MCF 10A (cell line): ENCODE results near the gene ASZ1. TPM values are rescaled to one million over a fixed set of nuclear protein-coding genes. Genes with fewer than 3 reads are reported as not detected.

Source experiments
- BruUV-seq: library from RNA; stranded (reverse); fragments of 400-500 nt; replicated peaks from 2 replicates; lab custom pipeline; 2021; lab: Mats Ljungman, UMichigan
- CTCF ChIA-PET: fragments of 300-600 bp; sonication (Branson Sonifier 250); formaldehyde crosslinking; extraction: SDS; loops from one replicate; lab custom pipeline; 2021; ENCODE audit warnings: antibody characterized with exemption, inconsistent platforms; lab: Yijun Ruan, JAX
- POLR2A ChIA-PET: fragments of 300-600, 350-650 bp; sonication (Branson Sonifier 250); formaldehyde crosslinking; extraction: SDS; loops from one replicate; lab custom pipeline; 2020; ENCODE audit warnings: antibody characterized with exemption, inconsistent platforms; lab: Yijun Ruan, JAX
- DNase-seq: peaks from one replicate; pipeline ENCODE4 v3.0.0-alpha.2; 2018; ENCODE audit not compliant: unreplicated experiment
- H3K27ac Mint-ChIP-seq: one replicate; pipeline ENCODE4 v1.8.0; 2022; ENCODE audit warnings: mild to moderate bottlenecking, low read depth, mixed read lengths; ENCODE audit not compliant: unreplicated experiment
- H3K27me3 Mint-ChIP-seq: one replicate; pipeline ENCODE4 v1.8.0; 2022; ENCODE audit warnings: mixed read lengths; ENCODE audit not compliant: insufficient read depth, unreplicated experiment
- H3K36me3 Mint-ChIP-seq: one replicate; pipeline ENCODE4 v1.8.0; 2022; ENCODE audit warnings: mild to moderate bottlenecking, moderate library complexity, mixed read lengths; ENCODE audit not compliant: insufficient read depth, unreplicated experiment
- H3K4me1 Mint-ChIP-seq: one replicate; pipeline ENCODE4 v1.8.0; 2022; ENCODE audit warnings: mixed read lengths; ENCODE audit not compliant: insufficient read depth, unreplicated experiment
- H3K4me3 Mint-ChIP-seq: one replicate; pipeline ENCODE4 v1.8.0; 2022; ENCODE audit warnings: mild to moderate bottlenecking, moderate library complexity, mixed read lengths; ENCODE audit not compliant: unreplicated experiment
- H3K9me3 Mint-ChIP-seq: one replicate; pipeline ENCODE4 v1.8.0; 2022; ENCODE audit warnings: mixed read lengths; ENCODE audit not compliant: unreplicated experiment
- intact Hi-C: fragments of 100-400 bp; cut with micrococcal nuclease; formaldehyde crosslinking; loops from 2 replicates; pipeline ENCODE4 v1.14.1; 2022
- total RNA-seq: library from RNA; stranded (reverse); gene quantifications from 2 replicates; pipeline ENCODE4 v1.2.3, GENCODE V29; 2022
- TF ChIP-seq, protein P1 (sequence below): fragments of 200-600 bp; IDR thresholded peaks from one replicate; pipeline ENCODE4 v1.8.0; 2022; ENCODE audit warnings: antibody characterized with exemption, mild to moderate bottlenecking; ENCODE audit not compliant: unreplicated experiment

Gene ASZ1
- total RNA-seq, 1 experiment from 2014 or later, result not detected

DNA sequence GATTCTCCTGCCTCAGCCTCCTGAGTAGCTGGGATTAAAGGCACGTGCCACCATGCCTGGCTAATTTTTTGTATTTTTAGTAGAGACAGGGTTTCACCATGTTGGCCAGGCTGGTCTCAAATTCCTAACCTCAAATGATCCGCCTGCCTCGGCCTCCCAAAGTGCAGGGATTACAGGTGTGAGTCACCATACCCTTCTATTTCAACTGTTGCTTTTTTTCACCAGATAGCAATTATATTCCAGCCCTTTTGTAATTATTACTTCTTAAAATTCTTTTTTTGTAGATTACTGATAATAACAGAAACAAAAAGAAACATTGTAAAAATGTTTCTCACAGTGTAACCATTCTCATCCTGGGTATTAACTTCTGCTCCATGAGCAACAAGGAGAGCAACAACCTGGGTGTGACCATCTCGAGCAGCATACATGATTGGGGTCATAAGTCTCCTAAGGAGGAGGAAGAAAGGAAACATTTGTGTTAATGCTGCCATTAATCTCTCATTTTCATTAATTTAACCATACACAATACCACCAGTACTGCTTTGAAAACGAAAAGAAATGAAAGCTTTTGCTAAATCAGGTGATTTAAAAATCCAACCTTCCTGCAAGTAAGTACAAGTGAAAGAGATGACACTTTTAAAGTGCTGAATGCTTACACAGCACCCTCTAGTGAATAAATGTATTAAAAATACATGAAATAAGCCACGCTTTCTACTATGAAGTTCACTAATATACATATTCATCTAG, 41.8 kb downstream of the ASZ1 start:
- BruUV-seq, result no TSS peak
- peak; percentile 16 for DNase-seq

DNA sequence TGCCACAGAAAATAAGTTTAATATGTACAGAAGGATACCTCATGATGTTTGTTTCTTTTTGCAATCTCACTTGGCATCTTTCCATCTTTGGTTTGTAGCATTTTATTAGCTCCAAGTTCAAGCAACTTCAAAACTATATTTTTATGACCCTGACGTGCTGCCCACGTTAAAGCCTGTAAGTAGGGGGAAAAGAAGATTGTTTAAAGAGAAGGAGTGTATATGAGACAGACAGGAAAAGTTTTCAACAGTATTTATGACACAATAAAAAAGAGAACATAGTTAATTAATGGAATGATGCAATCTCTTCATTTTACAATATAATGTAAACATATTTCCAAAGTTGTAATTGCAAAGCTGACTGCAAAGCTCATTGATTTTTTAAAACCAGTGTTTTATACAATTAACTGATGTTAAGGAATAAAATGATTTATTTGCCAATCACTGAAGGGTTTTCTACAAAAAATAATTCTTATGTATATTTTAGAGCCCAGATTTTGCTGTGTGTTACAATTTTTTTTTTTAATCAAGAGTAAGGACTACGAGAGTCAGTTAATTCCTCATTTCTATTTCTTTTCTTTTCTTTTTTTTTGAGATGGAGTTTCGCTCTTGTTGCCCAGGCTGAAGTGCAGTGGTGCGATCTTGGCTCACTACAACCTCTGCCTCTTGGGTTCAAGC, 42.5 kb downstream of the ASZ1 start:
- CTCF ChIA-PET, result interaction anchor here (0.6 to 3.4 kb wide), 12 partner anchors 10 to 761 kb away, joined by 3 to 29 read pairs (median 3); no protein-coding TSS in a partner anchor
- no peaks in the 10 kb centered on the region for H3K4me1 Mint-ChIP-seq
- no peak for DNase-seq
- no peak overlapping the region for H3K4me3 Mint-ChIP-seq
- no peaks in the 10 kb centered on the region for H3K9me3 Mint-ChIP-seq
- no peaks in the 10 kb centered on the region for H3K36me3 Mint-ChIP-seq
- no TSS peak for BruUV-seq
- TF ChIP-seq, protein P1, sequence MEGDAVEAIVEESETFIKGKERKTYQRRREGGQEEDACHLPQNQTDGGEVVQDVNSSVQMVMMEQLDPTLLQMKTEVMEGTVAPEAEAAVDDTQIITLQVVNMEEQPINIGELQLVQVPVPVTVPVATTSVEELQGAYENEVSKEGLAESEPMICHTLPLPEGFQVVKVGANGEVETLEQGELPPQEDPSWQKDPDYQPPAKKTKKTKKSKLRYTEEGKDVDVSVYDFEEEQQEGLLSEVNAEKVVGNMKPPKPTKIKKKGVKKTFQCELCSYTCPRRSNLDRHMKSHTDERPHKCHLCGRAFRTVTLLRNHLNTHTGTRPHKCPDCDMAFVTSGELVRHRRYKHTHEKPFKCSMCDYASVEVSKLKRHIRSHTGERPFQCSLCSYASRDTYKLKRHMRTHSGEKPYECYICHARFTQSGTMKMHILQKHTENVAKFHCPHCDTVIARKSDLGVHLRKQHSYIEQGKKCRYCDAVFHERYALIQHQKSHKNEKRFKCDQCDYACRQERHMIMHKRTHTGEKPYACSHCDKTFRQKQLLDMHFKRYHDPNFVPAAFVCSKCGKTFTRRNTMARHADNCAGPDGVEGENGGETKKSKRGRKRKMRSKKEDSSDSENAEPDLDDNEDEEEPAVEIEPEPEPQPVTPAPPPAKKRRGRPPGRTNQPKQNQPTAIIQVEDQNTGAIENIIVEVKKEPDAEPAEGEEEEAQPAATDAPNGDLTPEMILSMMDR, result no peak
- no peak overlapping the region for H3K27ac Mint-ChIP-seq
- POLR2A ChIA-PET, result interaction anchor here (0.6 to 0.7 kb wide), 2 partner anchors 11 to 637 kb away, joined by 3 read pairs; no protein-coding TSS in a partner anchor
- intact Hi-C loops, result loop anchor here (5.0 to 10.0 kb wide), 3 partner anchors 398 to 1210 kb away; no protein-coding TSS in a partner anchor
- H3K27me3 Mint-ChIP-seq, result peaks cover 64% of the 10 kb centered on the region

More for the DNA sequence above, 41.8 kb downstream of the ASZ1 start:
- POLR2A ChIA-PET, result no interaction called here
- Mint-ChIP-seq H3K4me1 (no peaks in the 10 kb centered on the region), H3K27me3 (peaks cover 57% of the 10 kb centered on the region), H3K27ac (no peak overlapping the region), H3K9me3 (no peaks in the 10 kb centered on the region), H3K36me3 (no peaks in the 10 kb centered on the region), H3K4me3 (no peak overlapping the region)
- TF ChIP-seq, protein P1, result peak; percentile 35
- CTCF ChIA-PET, result interaction anchor here (0.7 to 3.4 kb wide), 11 partner anchors 11 to 760 kb away, joined by 3 to 29 read pairs (median 3); no protein-coding TSS in a partner anchor
- intact Hi-C loops, result loop anchor here (1.0 to 10.0 kb wide), 4 partner anchors 172 to 1211 kb away; no protein-coding TSS in a partner anchor

DNA sequence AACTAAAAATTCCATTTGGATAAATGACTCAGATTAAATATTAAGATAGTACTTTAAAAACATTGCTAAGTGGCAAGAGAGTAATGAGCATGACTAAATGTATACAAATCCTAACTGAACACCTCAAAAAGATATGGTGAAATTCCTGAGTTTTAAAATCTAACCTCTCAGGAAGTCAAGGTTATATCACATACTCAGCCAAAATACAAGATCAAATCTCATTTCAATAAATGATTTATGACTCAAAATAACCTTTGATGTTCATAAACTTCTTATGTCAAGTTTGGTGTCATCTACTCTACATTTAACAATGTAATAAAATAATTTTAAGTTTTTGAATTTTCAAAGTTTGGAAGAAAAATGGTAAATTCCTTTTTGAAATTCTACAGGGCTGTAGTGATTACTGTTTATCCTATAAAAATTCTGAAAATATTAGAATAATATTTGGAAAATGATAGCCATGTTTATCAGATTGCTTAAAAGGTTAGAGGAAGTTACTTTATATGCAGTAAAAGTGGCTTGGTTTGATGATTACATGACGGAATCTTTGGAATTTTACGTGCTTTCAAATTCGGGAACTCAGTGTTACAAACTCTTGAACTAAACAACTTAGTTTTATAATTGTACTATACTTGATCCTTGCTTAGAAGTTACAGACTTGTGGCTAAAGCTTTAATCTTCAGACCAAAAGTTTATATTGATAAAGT, 43.7 kb downstream of the ASZ1 start:
- ChIA-PET POLR2A (interaction anchor here (0.6 kb wide), 1 partner anchor 49 kb away, joined by 3 read pairs; no protein-coding TSS in a partner anchor), CTCF (interaction anchor here (0.7 to 3.4 kb wide), 3 partner anchors 16 to 482 kb away, joined by 3 to 29 read pairs (median 3); no protein-coding TSS in a partner anchor)
- intact Hi-C loops, result loop anchor here (10.0 kb wide), 1 partner anchor 1209 kb away; no protein-coding TSS in a partner anchor
- H3K27ac Mint-ChIP-seq, result no peak overlapping the region
- no peak overlapping the region for H3K4me3 Mint-ChIP-seq
- H3K36me3 Mint-ChIP-seq, result no peaks in the 10 kb centered on the region
- no peak for DNase-seq
- no peaks in the 10 kb centered on the region for H3K9me3 Mint-ChIP-seq
- H3K27me3 Mint-ChIP-seq, result peaks cover 66% of the 10 kb centered on the region
- BruUV-seq, result no TSS peak
- H3K4me1 Mint-ChIP-seq, result no peaks in the 10 kb centered on the region
- TF ChIP-seq, protein P1, result no peak
